A549 (cell line): ENCODE results near the gene VAPA. TPM values are rescaled to one million over a fixed set of nuclear protein-coding genes. Genes with fewer than 3 reads are reported as not detected.

ENCODE experiments used
- ATAC-seq, 2 experiments: fragments of 200-7000 bp in 1 of 2; fragments of >200 bp in 1 of 2; cut with Nextera tagmentation in 1 of 2; cut with Tn5 transposase in 1 of 2; 3 replicates each; pipeline versions ENCODE4 v1.8.0 to v1.9.1; 2018 to 2020; ENCODE audit warnings: mild to moderate bottlenecking in 1 of 2, moderate library complexity in 1 of 2
- CTCF ChIA-PET: fragments of 300-600 bp; sonication (Branson Sonifier 250); formaldehyde crosslinking; extraction: SDS; loops from one replicate; lab custom pipeline; 2021; ENCODE audit warnings: antibody characterized with exemption, inconsistent platforms; lab: Yijun Ruan, JAX
- POLR2A ChIA-PET: fragments of 350-600 bp; formaldehyde crosslinking; extraction: SDS; loops from one replicate; lab custom pipeline; 2021; ENCODE audit warnings: antibody characterized with exemption, inconsistent platforms; lab: Yijun Ruan, JAX
- DNase-seq, 2 experiments: peaks; one replicate each; pipeline versions ENCODE4 v3.0.0 to v3.0.0-alpha.2; 2011 to 2016; ENCODE audit warnings: low read depth in 1 of 2, low spot score in 1 of 2
- FAIRE-seq: peaks from 2 replicates; lab custom pipeline; 2011; peaks lifted over from hg19 to GRCh38; lab: Jason Lieb, UNC
- H3K27ac ChIP-seq, 2 experiments: fragments of >200 bp; sonication (Bioruptor Twin); formaldehyde crosslinking; 3 replicates each; pipeline ENCODE4 v1.5.1; 2016 to 2017
- H3K4me1 ChIP-seq: fragments of >200 bp; sonication (Bioruptor Twin); formaldehyde crosslinking; 3 replicates; pipeline ENCODE4 v1.6.1; 2016
- H3K4me2 ChIP-seq: fragments of >200 bp; sonication (Bioruptor Twin); formaldehyde crosslinking; 3 replicates; pipeline ENCODE4 v1.6.1; 2016
- H3K4me3 ChIP-seq: fragments of >200 bp; sonication (Bioruptor Twin); formaldehyde crosslinking; 3 replicates; pipeline ENCODE4 v1.5.1; 2016
- H3K9me3 ChIP-seq: fragments of >200 bp; sonication (Bioruptor Twin); formaldehyde crosslinking; 3 replicates; pipeline ENCODE4 v1.6.1; 2016
- BCL3 ChIP-seq: fragments of >200 bp; sonication (Bioruptor Twin); formaldehyde crosslinking; IDR thresholded peaks from 3 replicates; pipeline ENCODE4 v1.6.1; 2016
- BHLHE40 ChIP-seq: IDR thresholded peaks from 2 replicates; pipeline ENCODE4 v1.6.1; 2012; ENCODE audit warnings: low read depth, low read length, inconsistent platforms
- CBX2 ChIP-seq: fragments of 200-600 bp; sonication (generic); IDR thresholded peaks from 2 replicates; pipeline ENCODE4 v1.6.1; 2016; ENCODE audit warnings: low read depth, mild to moderate bottlenecking, borderline replicate concordance
- EHF ChIP-seq: fragments of 250-450 bp; sonication (Bioruptor Pico); IDR thresholded peaks from 2 replicates; pipeline ENCODE4 v1.5.0; 2020; ENCODE audit warnings: mild to moderate bottlenecking
- FOXS1 ChIP-seq: fragments of 250-450 bp; sonication (Bioruptor Pico); IDR thresholded peaks from 2 replicates; pipeline ENCODE4 v1.5.0; 2020; ENCODE audit warnings: mild to moderate bottlenecking, moderate library complexity
- GATA3 ChIP-seq: IDR thresholded peaks from 2 replicates; pipeline ENCODE4 v1.6.1; 2012; ENCODE audit warnings: borderline replicate concordance
- HOXA7 ChIP-seq: fragments of 250-450 bp; sonication (Bioruptor Pico); IDR thresholded peaks from 2 replicates; pipeline ENCODE4 v1.5.0; 2020; ENCODE audit warnings: mild to moderate bottlenecking, moderate library complexity
- HOXB13 ChIP-seq: fragments of 250-450 bp; sonication (Bioruptor Pico); IDR thresholded peaks from 2 replicates; pipeline ENCODE4 v1.5.0; 2020; ENCODE audit warnings: low read depth, mild to moderate bottlenecking, moderate library complexity
- JUN ChIP-seq, 2 experiments: fragments of >200 bp; sonication (Bioruptor Twin); formaldehyde crosslinking; IDR thresholded peaks; 2 replicates in 1 of 2; 3 replicates in 1 of 2; pipeline ENCODE4 v1.6.1; 2016 to 2017
- JUNB ChIP-seq: fragments of >200 bp; sonication (Bioruptor Twin); formaldehyde crosslinking; IDR thresholded peaks from 2 replicates; pipeline ENCODE4 v1.6.1; 2016
- NPAS2 ChIP-seq: fragments of 250-450 bp; sonication (Bioruptor Pico); IDR thresholded peaks from 2 replicates; pipeline ENCODE4 v1.8.0; 2022; ENCODE audit warnings: mild to moderate bottlenecking, moderate library complexity, borderline replicate concordance
- POLR2A ChIP-seq: IDR thresholded peaks from 2 replicates; pipeline ENCODE4 v1.6.1; 2012; ENCODE audit warnings: mild to moderate bottlenecking, low read length
- POLR2AphosphoS2 ChIP-seq: conservative IDR thresholded peaks from 2 replicates; pipeline ENCODE4 v1.6.1; 2012; ENCODE audit warnings: low read length, improper control_type of control experiment, inconsistent platforms
- RCOR1 ChIP-seq: fragments of 150-350 bp; IDR thresholded peaks from 2 replicates; pipeline ENCODE4 v1.6.1; 2014; ENCODE audit warnings: antibody characterized with exemption, low read length, low read depth
- RFX5 ChIP-seq: fragments of 450-650 bp; IDR thresholded peaks from 2 replicates; pipeline ENCODE4 v1.7.1; 2014; ENCODE audit warnings: antibody characterized with exemption, mild to moderate bottlenecking, moderate library complexity
- SMC3 ChIP-seq: fragments of >200 bp; sonication (Bioruptor Twin); formaldehyde crosslinking; IDR thresholded peaks from 3 replicates; pipeline ENCODE4 v1.6.1; 2018; ENCODE audit warnings: inconsistent platforms
- ZC3H11A ChIP-seq: fragments of 450-650 bp; IDR thresholded peaks from 2 replicates; pipeline ENCODE4 v1.6.1; 2014; ENCODE audit warnings: antibody characterized with exemption, mild to moderate bottlenecking
- ZSCAN20 ChIP-seq: fragments of 250-450 bp; sonication (Bioruptor Pico); IDR thresholded peaks from 2 replicates; pipeline ENCODE4 v1.8.0; 2022; ENCODE audit warnings: mild to moderate bottlenecking, moderate library complexity
- WGBS: methylation state at CpG from one replicate; pipeline ENCODE4 v1.1.6; 2017; ENCODE audit errors: missing lambda C conversion rate; 5-methylcytosine and 5-hydroxymethylcytosine counted together
- polyA plus RNA-seq, 4 experiments: library from polyadenylated mRNA; depleted of rRNA in 3 of 4; stranded (reverse); fragments of >200 nt; fragmentation: RNase III in 1 of 4; extraction: RNeasy Plus Mini Kit Qiagen cat#74134 plus additional on column Dnase treatment in 1 of 4; gene quantifications; 2 replicates in 3 of 4; 3 replicates in 1 of 4; pipeline ENCODE4 v1.2.3, GENCODE V29; 2011 to 2017
- TF ChIP-seq, protein P1 (sequence below): fragments of 250-450 bp; sonication (Bioruptor Pico); IDR thresholded peaks from 2 replicates; pipeline ENCODE4 v1.5.0; 2020; ENCODE audit warnings: low read depth, mild to moderate bottlenecking, moderate library complexity

VAPA gene
- polyA plus RNA-seq, 2 of the 4 experiments (the other 2 are of a cell fraction) = 161 to 391 TPM

- TF ChIP-seq SMC3 (no peak), BHLHE40 (no peak), GATA3 (no peak), JUNB (no peak)
Observed at GRCh38 chr18:9925369-9925768, 11.6 kb downstream of the VAPA start (continued).

DNA sequence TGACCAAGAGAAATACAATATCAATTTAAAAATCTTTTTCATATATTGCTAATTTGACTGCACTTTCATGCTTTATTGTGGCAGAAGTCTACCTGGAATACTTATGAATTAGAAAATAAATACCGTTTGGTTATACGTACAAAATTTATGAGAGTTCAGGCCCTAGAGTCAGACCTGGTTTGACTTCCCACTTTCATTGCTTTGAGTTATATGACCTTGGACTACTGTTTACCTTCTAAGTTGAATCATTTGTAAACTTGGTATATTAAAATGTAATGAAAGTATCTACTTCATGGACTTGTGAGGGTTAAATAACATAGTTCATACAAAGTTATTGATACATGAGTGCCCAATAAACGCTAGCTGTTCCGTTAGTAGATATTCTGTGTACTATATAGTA lies 12.0 kb downstream of the VAPA start:
- H3K4me2 ChIP-seq = peak overlapping the region; percentile 44
- H3K27ac ChIP-seq = no peak overlapping the region
- no peaks in the 10 kb centered on the region for H3K9me3 ChIP-seq
- CTCF ChIA-PET = interaction anchor here (1.3 kb wide), 1 partner anchor 10 kb away, joined by 3 read pairs; no protein-coding TSS in a partner anchor
- ATAC-seq (no peak), DNase-seq (no peak), FAIRE-seq (no peak)
- no peak overlapping the region for H3K4me3 ChIP-seq
- H3K4me1 ChIP-seq = peaks cover 76% of the 10 kb centered on the region
- POLR2A ChIA-PET = no interaction called here
- WGBS = 73% methylated on average over 4 of the region's 4 CpGs
- TF ChIP-seq RCOR1 (no peak), POLR2AphosphoS2 (no peak), JUNB (no peak), CBX2 (no peak), RFX5 (no peak), BCL3 (no peak)

GRCh38 chr18:9926223-9926894 lies 12.5 kb downstream of the VAPA start:
- FAIRE-seq = no peak
- H3K4me3 ChIP-seq = no peak overlapping the region
- 70% methylated on average over 2 of the region's 2 CpGs for WGBS

DNA sequence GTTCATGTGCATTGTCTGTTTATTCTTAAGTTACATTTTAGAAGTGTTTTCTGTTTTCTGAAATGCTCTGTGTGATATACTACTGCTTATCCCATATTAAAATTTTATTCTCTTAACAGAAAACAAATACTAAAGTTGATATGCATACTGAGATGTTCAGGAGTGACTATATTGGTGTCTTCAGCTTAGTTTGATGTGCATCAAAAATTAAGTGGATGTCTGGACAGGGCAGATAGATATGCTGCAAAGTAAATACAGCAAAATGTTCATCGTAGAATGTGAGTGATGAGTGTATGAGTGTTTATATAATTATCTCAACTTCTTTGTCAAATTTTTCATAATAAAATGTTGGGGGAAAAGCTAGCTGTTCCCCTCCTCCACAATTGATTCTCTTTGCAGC lies 13.2 kb downstream of the VAPA start:
- H3K4me1 ChIP-seq = peaks cover 82% of the 10 kb centered on the region
- ChIA-PET POLR2A (interaction anchor here (0.7 to 0.9 kb wide), 2 partner anchors 14 to 212 kb away, joined by 4 to 5 read pairs; partner anchors contain the start of gene VAPA), CTCF (interaction anchor here (1.3 kb wide), 1 partner anchor 12 kb away, joined by 3 read pairs; no protein-coding TSS in a partner anchor)
- no peak for DNase-seq
- TF ChIP-seq EHF (CRISPR knock-in tag) (no peak), BCL3 (no peak), HOXA7 (CRISPR knock-in tag) (no peak), ZC3H11A (no peak), FOXS1 (CRISPR knock-in tag) (no peak), NPAS2 (CRISPR knock-in tag) (no peak), RFX5 (no peak)
- ATAC-seq = no peak
- no peak overlapping the region for H3K27ac ChIP-seq
- H3K4me2 ChIP-seq = peak overlapping the region; percentile 44
- WGBS = 33% methylated on average over 1 of the region's 1 CpG
- H3K9me3 ChIP-seq = no peaks in the 10 kb centered on the region
- no peak for FAIRE-seq
- H3K4me3 ChIP-seq = no peak overlapping the region

More at GRCh38 chr18:9926223-9926894, 12.5 kb downstream of the VAPA start:
- CTCF ChIA-PET = interaction anchor here (1.3 kb wide), 1 partner anchor 11 kb away, joined by 3 read pairs; no protein-coding TSS in a partner anchor
- H3K4me1 ChIP-seq = peaks cover 76% of the 10 kb centered on the region
- no peak overlapping the region for H3K27ac ChIP-seq
- ATAC-seq = no peak
- peak overlapping the region; percentile 44 for H3K4me2 ChIP-seq
- no peak for DNase-seq
- H3K9me3 ChIP-seq = no peaks in the 10 kb centered on the region
- TF ChIP-seq HOXB13 (CRISPR knock-in tag) (no peak), NPAS2 (CRISPR knock-in tag) (no peak), ZSCAN20 (no peak), JUN (IDR thresholded peaks at IDR 0.05) (no peak), POLR2A (no peak)
- TF ChIP-seq, protein P1, sequence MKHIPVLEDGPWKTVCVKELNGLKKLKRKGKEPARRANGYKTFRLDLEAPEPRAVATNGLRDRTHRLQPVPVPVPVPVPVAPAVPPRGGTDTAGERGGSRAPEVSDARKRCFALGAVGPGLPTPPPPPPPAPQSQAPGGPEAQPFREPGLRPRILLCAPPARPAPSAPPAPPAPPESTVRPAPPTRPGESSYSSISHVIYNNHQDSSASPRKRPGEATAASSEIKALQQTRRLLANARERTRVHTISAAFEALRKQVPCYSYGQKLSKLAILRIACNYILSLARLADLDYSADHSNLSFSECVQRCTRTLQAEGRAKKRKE (CRISPR knock-in tag) = no peak
- POLR2A ChIA-PET = interaction anchor here (0.7 to 0.9 kb wide), 2 partner anchors 13 to 211 kb away, joined by 4 to 5 read pairs; partner anchors contain the start of gene VAPA
